ENCODE results near the gene PRKCZ. TPM values are rescaled to one million over a fixed set of nuclear protein-coding genes. Genes with fewer than 3 reads are reported as not detected.
A peak's percentile ranks its signal among the peaks of the same experiment; 100 is the strongest.

Gene PRKCZ
- total and polyA plus RNA-seq, 11 donors, result 12.5 to 20.7 (median 16.5) TPM

GRCh38 chr1:2143814-2144500 is 93.7 kb downstream of the PRKCZ start:
- no peak for TF ChIP-seq POLR2A (IDR thresholded peaks at IDR 0.05)
- no peak for TF ChIP-seq CTCF (IDR thresholded peaks at IDR 0.05)
- intact Hi-C loops (cut with DNase I), result no loop called here
- H3K4me3 ChIP-seq, result no peak overlapping the region
- ATAC-seq, result no peak
- WGBS, 4 donors, result 85 to 93% (median 92%) methylated on average over 8 to 30 of the region's 30 CpGs
- no peak overlapping the region for H3K27ac ChIP-seq
- no peaks in the 10 kb centered on the region for H3K9me3 ChIP-seq
- peaks cover 0 to 7% (median 0%) of the 10 kb centered on the region in 9 donors for H3K36me3 ChIP-seq
- peaks cover 0 to 13% (median 0%) of the 10 kb centered on the region in 12 donors for H3K4me1 ChIP-seq
- peak in 2 of 5 donors; percentile 20 to 47 for DNase-seq
- no peaks in the 10 kb centered on the region for H3K27me3 ChIP-seq

- peak in 2 of 5 donors; percentile 6 for DNase-seq
Measured at GRCh38 chr1:2144501-2145090, 94.4 kb downstream of the PRKCZ start.

GRCh38 chr1:2145946-2146835 is 96.0 kb downstream of the PRKCZ start:
- intact Hi-C loops (cut with DNase I), result no loop called here
- Histone ChIP-seq H3K4me1 (peaks cover 0 to 31% (median 0%) of the 10 kb centered on the region in 12 donors), H3K4me3 (no peak overlapping the region), H3K27ac (no peak overlapping the region), H3K36me3 (peaks cover 0 to 7% (median 0%) of the 10 kb centered on the region in 9 donors), H3K9me3 (no peaks in the 10 kb centered on the region), H3K27me3 (no peaks in the 10 kb centered on the region)
- WGBS, 4 donors, result 86 to 91% (median 91%) methylated on average over 15 to 19 of the region's 19 CpGs
- ATAC-seq (no peak), DNase-seq (peak in 2 of 5 donors; percentile 11 to 51)
- TF ChIP-seq CTCF (IDR thresholded peaks at IDR 0.05), result no peak
- no peak for TF ChIP-seq POLR2A (IDR thresholded peaks at IDR 0.05)

More at GRCh38 chr1:2144501-2145090, 94.4 kb downstream of the PRKCZ start:
- no peak for ATAC-seq
- Histone ChIP-seq H3K4me1 (peaks cover 0 to 19% (median 0%) of the 10 kb centered on the region in 12 donors), H3K9me3 (no peaks in the 10 kb centered on the region), H3K4me3 (no peak overlapping the region), H3K27me3 (no peaks in the 10 kb centered on the region), H3K27ac (no peak overlapping the region), H3K36me3 (peaks cover 0 to 7% (median 0%) of the 10 kb centered on the region in 9 donors)
- intact Hi-C loops (cut with DNase I), result no loop called here
- TF ChIP-seq CTCF (IDR thresholded peaks at IDR 0.05) (no peak), POLR2A (IDR thresholded peaks at IDR 0.05) (no peak)
- WGBS, 4 donors, result 92 to 98% (median 93%) methylated on average over 8 to 15 of the region's 15 CpGs

All from heart left ventricle (tissue), 16 donors.